ENCODE data around the gene B3GALNT2.

B3GALNT2 gene

DNA sequence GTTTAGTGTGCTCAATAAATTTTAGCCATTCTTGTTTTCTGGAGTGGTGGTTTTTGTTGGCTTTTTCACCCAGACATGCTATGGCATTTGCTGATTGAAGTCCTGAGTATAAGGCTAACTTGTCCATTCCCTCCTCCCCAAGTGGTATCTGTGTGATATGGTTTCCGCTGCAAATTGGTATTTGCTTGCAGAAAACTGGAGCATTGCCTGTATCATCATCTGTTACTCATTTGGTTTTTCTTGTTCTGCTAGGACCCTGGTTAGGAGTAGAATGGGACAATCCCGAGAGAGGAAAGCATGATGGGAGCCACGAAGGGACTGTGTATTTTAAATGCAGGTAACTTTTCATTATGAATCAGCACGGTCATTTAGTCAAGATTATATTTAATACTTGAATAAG lies 103.0 kb downstream of the B3GALNT2 start:
- H3K27me3 ChIP-seq (replicated peaks; ENCODE audit: insufficient read depth, low read length), result no peaks in the 10 kb centered on the region
- peaks cover 42% of the 10 kb centered on the region for H3K79me2 ChIP-seq (ENCODE audit: low read length)
- H3K9me3 ChIP-seq (replicated peaks; ENCODE audit: insufficient read depth, low read length), result no peaks in the 10 kb centered on the region
- H3K36me3 ChIP-seq (replicated peaks; ENCODE audit: insufficient read depth, low read length), result no peaks in the 10 kb centered on the region
- no peaks in the 10 kb centered on the region for H3F3A ChIP-seq (ENCODE audit: insufficient read depth, low read length)
- H3K4me3 ChIP-seq (ENCODE audit: low read length), result no peak overlapping the region
- no peak overlapping the region for H2AFZ ChIP-seq (ENCODE audit: low read length)
- no peaks in the 10 kb centered on the region for H4K20me1 ChIP-seq (ENCODE audit: insufficient read depth, low read length)
- no peak for DNase-seq
- H3K9ac ChIP-seq (ENCODE audit: low read length), result no peak overlapping the region
- H3K27ac ChIP-seq (ENCODE audit: low read length), result no peak overlapping the region
- H3K4me1 ChIP-seq (ENCODE audit: low read length), result no peaks in the 10 kb centered on the region
- H3K9me2 ChIP-seq (replicated peaks; ENCODE audit: insufficient read depth, low read length), result no peaks in the 10 kb centered on the region
- H3K4me2 ChIP-seq (ENCODE audit: low read depth, low read length), result no peak overlapping the region
- TF ChIP-seq EZH2phosphoT487 (IDR thresholded peaks at IDR 0.05; ENCODE audit: low read length), result no peak
- no peak for TF ChIP-seq CTCF (IDR thresholded peaks at IDR 0.05; ENCODE audit: low read length)
- no peak for TF ChIP-seq EZH2 (optimal IDR thresholded peaks at IDR 0.05; ENCODE audit: low read depth, low read length)
